ENCODE measurements around the gene RSPH1. TPM values are rescaled to one million over a fixed set of nuclear protein-coding genes. Genes with fewer than 3 reads are reported as not detected.

The RSPH1 gene
- total and polyA plus RNA-seq, 2 of the 4 experiments (the other 2 are of a cell fraction), result not detected

DNA sequence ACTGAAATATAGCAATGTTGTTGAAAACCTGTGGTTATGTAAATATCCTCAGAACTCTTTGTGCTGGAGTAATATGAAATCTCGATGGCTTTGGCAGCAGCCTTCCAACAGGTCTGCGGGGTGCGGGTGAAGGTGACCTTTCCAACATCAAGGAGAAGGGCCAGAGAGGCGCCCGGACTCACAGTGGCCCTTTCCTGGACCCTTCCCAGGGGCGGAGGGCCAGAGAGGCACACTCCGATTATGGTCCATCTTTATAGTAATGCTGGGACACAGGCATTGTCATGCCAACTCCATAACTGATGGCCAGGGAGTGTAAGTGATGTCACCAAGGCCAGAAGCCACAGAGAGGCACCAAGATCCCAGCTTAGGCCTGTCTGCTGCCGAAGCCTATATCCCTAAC is 35.7 kb upstream of the RSPH1 start:
- Histone ChIP-seq H3K9me1 (ENCODE audit: insufficient read depth, low read length) (no peaks in the 10 kb centered on the region), H3K27ac (ENCODE audit: insufficient read depth, low read length) (no peak overlapping the region), H2BK120ac (ENCODE audit: low read depth, low read length) (no peak overlapping the region), H3K4me2 (ENCODE audit: low read depth, low read length) (no peak overlapping the region), H4K8ac (ENCODE audit: low read depth in 2 of 2, low read length in 2 of 2) (no peak overlapping the region), H3K56ac (ENCODE audit: extremely low read depth, insufficient read depth, low read length) (no peak overlapping the region), H3K23ac (ENCODE audit: low read depth, low read length) (no peak overlapping the region), H2AFZ (replicated peaks; ENCODE audit: low read length, poor library complexity) (no peak overlapping the region), H2AK9ac (replicated peaks; ENCODE audit: low read depth, low read length, poor library complexity) (no peak overlapping the region), H3K14ac (replicated peaks; ENCODE audit: low read depth, low read length) (no peak overlapping the region), H4K20me1 (ENCODE audit: insufficient read depth, low read length) (no peaks in the 10 kb centered on the region), H3K4me3 (ENCODE audit: insufficient read depth, low read depth, low read length) (no peak overlapping the region), H2BK5ac (ENCODE audit: low read depth, low read length, poor library complexity, severe bottlenecking) (no peak overlapping the region), H3K18ac (ENCODE audit: low read depth, low read length) (no peak overlapping the region), H3K36me3 (ENCODE audit: control insufficient read depth, insufficient read depth, low read length) (no peaks in the 10 kb centered on the region), H2BK15ac (ENCODE audit: low read depth, low read length) (no peak overlapping the region), H3K4ac (ENCODE audit: low read depth, low read length) (no peak overlapping the region), H3K9ac (ENCODE audit: low read depth, low read length) (no peak overlapping the region), H2BK20ac (ENCODE audit: low read depth, low read length) (no peak overlapping the region), H4K5ac (ENCODE audit: low read depth, low read length) (no peak overlapping the region), H3K79me1 (ENCODE audit: low read depth in 1 of 2, low read length in 2 of 2) (no peaks in the 10 kb centered on the region), H3K9me3 (ENCODE audit: control insufficient read depth, insufficient read depth, low read length) (no peaks in the 10 kb centered on the region), H3K4me1 (ENCODE audit: control insufficient read depth, insufficient read depth, low read length) (no peaks in the 10 kb centered on the region), H4K91ac (ENCODE audit: insufficient read depth, low read depth, low read length) (no peak overlapping the region), H2AK5ac (ENCODE audit: low read depth, low read length) (no peak overlapping the region), H3K27me3 (ENCODE audit: control insufficient read depth, insufficient read depth, low read length) (peaks cover 23% of the 10 kb centered on the region; the same call in 1 of the 2 replicates)
- no peak for DNase-seq
- intact Hi-C loops (cut with micrococcal nuclease) (no loop called here), dilution Hi-C loops (cut with HindIII; ENCODE audit: low sequenced_read_pairs, unreplicated experiment) (no loop called here), in situ Hi-C loops (cut with MboI; ENCODE audit: low sequenced_read_pairs) (no loop called here)
- no TSS peak for BruUV-seq (replicated peaks)
- WGBS, 2 experiments (ENCODE audit: extremely low coverage in 2 of 2, insufficient read length in 1 of 2), result 75% methylated on average over 7 of the region's 8 CpGs; no CpG with 5 or more reads in 1 of the 2 experiments
- ATAC-seq (ENCODE audit: low read depth), result no peak
- ChIA-PET CTCF (no interaction called here), POLR2A (ENCODE audit: unreplicated experiment) (no interaction called here)
- no peak for TF ChIP-seq RCOR1 (IDR thresholded peaks at IDR 0.05; ENCODE audit: insufficient replicate concordance, low read length)

Data from IMR-90 (cell line).